Liver (tissue), 9 donors: ENCODE measurements around the gene ACOT7. TPM values are rescaled to one million over a fixed set of nuclear protein-coding genes. Genes with fewer than 3 reads are reported as not detected.

Experiments
- DNase-seq: peaks from one replicate; pipeline ENCODE4 v3.0.0-alpha.2; 2017; ENCODE audit warnings: low spot score
- H3K27ac ChIP-seq, 2 donors: one replicate each; pipeline ENCODE4 v1.7.0; 2013; ENCODE audit warnings: inconsistent platforms in 2 of 2, low read length in 2 of 2, control low read depth in 1 of 2, low read depth in 1 of 2, mild to moderate bottlenecking in 1 of 2
- H3K27me3 ChIP-seq, 4 donors: one replicate each; pipeline versions ENCODE4 v1.6.1 to v1.7.0; 2013; ENCODE audit warnings: low read length in 3 of 4, inconsistent platforms in 1 of 4, mild to moderate bottlenecking in 1 of 4, moderate library complexity in 1 of 4; ENCODE audit not compliant: control insufficient read depth in 4 of 4, insufficient read depth in 4 of 4
- H3K36me3 ChIP-seq, 4 donors: one replicate each; pipeline versions ENCODE4 v1.6.1 to v1.7.0; 2013; ENCODE audit warnings: low read length in 3 of 4, mild to moderate bottlenecking in 3 of 4, low read depth in 1 of 4, moderate library complexity in 1 of 4; ENCODE audit not compliant: control insufficient read depth in 4 of 4, insufficient read depth in 3 of 4
- H3K4me1 ChIP-seq, 4 donors: one replicate each; pipeline versions ENCODE4 v1.6.1 to v1.7.0; 2013; ENCODE audit warnings: low read length in 3 of 4, mild to moderate bottlenecking in 3 of 4, moderate library complexity in 1 of 4; ENCODE audit not compliant: control insufficient read depth in 4 of 4, insufficient read depth in 4 of 4
- H3K4me3 ChIP-seq, 3 donors: one replicate each; pipeline versions ENCODE4 v1.6.1 to v1.7.0; 2013; ENCODE audit warnings: low read length in 3 of 3, control low read depth in 1 of 3, low read depth in 1 of 3, mild to moderate bottlenecking in 1 of 3
- H3K9ac ChIP-seq, 2 donors: one replicate each; pipeline ENCODE4 v1.7.0; 2013; ENCODE audit warnings: low read length in 2 of 2, mild to moderate bottlenecking in 2 of 2, moderate library complexity in 2 of 2, control low read depth in 1 of 2, low read depth in 1 of 2
- H3K9me3 ChIP-seq, 4 donors: one replicate each; pipeline versions ENCODE4 v1.6.1 to v1.7.0; 2013; ENCODE audit warnings: low read length in 3 of 4; ENCODE audit not compliant: control insufficient read depth in 4 of 4
- ATF3 ChIP-seq: IDR thresholded peaks from 2 replicates; pipeline ENCODE4 v1.6.1; 2016; ENCODE audit warnings: antibody characterized with exemption
- CTCF ChIP-seq: fragments of 150-350 bp; IDR thresholded peaks from 2 replicates; pipeline ENCODE4 v1.5.1; 2017; ENCODE audit warnings: improper control_type of control experiment, low read depth, low read length; ENCODE audit not compliant: missing input control
- EGR1 ChIP-seq, 2 donors: IDR thresholded peaks; 2 replicates each; pipeline ENCODE4 v1.6.1; 2016 to 2018; ENCODE audit warnings: antibody characterized with exemption in 2 of 2, low read depth in 2 of 2
- FOXA1 ChIP-seq: IDR thresholded peaks from 2 replicates; pipeline ENCODE4 v1.6.1; 2016; ENCODE audit warnings: antibody characterized with exemption
- FOXA2 ChIP-seq: IDR thresholded peaks from 2 replicates; pipeline ENCODE4 v1.6.1; 2016; ENCODE audit warnings: antibody characterized with exemption
- GABPA ChIP-seq, 2 donors: IDR thresholded peaks in 1 of 2; conservative IDR thresholded peaks in 1 of 2; 2 replicates each; pipeline ENCODE4 v1.6.1; 2016; ENCODE audit warnings: antibody characterized with exemption in 2 of 2, mild to moderate bottlenecking in 1 of 2, moderate library complexity in 1 of 2
- HNF4A ChIP-seq, 2 donors: conservative IDR thresholded peaks; 2 replicates each; pipeline ENCODE4 v1.6.1; 2016; ENCODE audit warnings: antibody characterized with exemption in 2 of 2, mild to moderate bottlenecking in 2 of 2
- HNF4G ChIP-seq: IDR thresholded peaks from 2 replicates; pipeline ENCODE4 v1.6.1; 2016; ENCODE audit warnings: antibody characterized with exemption
- JUND ChIP-seq, 2 donors: IDR thresholded peaks; 2 replicates each; pipeline ENCODE4 v1.6.1; 2016; ENCODE audit warnings: antibody characterized with exemption in 2 of 2
- MAX ChIP-seq: IDR thresholded peaks from 2 replicates; pipeline ENCODE4 v1.6.1; 2016; ENCODE audit warnings: antibody characterized with exemption
- NR2F2 ChIP-seq: IDR thresholded peaks from 2 replicates; pipeline ENCODE4 v1.6.1; 2016; ENCODE audit warnings: antibody characterized with exemption
- RAD21 ChIP-seq, 2 donors: IDR thresholded peaks; 2 replicates each; pipeline ENCODE4 v1.6.1; 2016; ENCODE audit warnings: antibody characterized with exemption in 2 of 2, mild to moderate bottlenecking in 2 of 2
- REST ChIP-seq: IDR thresholded peaks from 2 replicates; pipeline ENCODE4 v1.6.1; 2016; ENCODE audit warnings: antibody characterized with exemption, mild to moderate bottlenecking
- RXRA ChIP-seq, 2 donors: IDR thresholded peaks; 2 replicates each; pipeline ENCODE4 v1.6.1; 2017 to 2018; ENCODE audit warnings: antibody characterized with exemption in 2 of 2, mild to moderate bottlenecking in 1 of 2
- SP1 ChIP-seq: IDR thresholded peaks from 2 replicates; pipeline ENCODE4 v1.6.1; 2018; ENCODE audit warnings: antibody characterized with exemption, mild to moderate bottlenecking
- TAF1 ChIP-seq: conservative IDR thresholded peaks from 2 replicates; pipeline ENCODE4 v1.6.1; 2016; ENCODE audit warnings: antibody characterized with exemption, mild to moderate bottlenecking
- YY1 ChIP-seq: IDR thresholded peaks from 2 replicates; pipeline ENCODE4 v1.6.1; 2016; ENCODE audit warnings: antibody characterized with exemption, mild to moderate bottlenecking
- ZBTB33 ChIP-seq: IDR thresholded peaks from 2 replicates; pipeline ENCODE4 v1.6.1; 2016; ENCODE audit warnings: antibody characterized with exemption
- WGBS: extraction: QIAGEN DNeasy Blood & Tissue Kit; methylation state at CpG from one replicate; pipeline ENCODE4 v1.1.7; 2013; 5-methylcytosine and 5-hydroxymethylcytosine counted together
- polyA plus RNA-seq, 2 donors: library from polyadenylated mRNA; stranded (reverse) in 1 of 2; unstranded in 1 of 2; fragments of 200-250 nt in 1 of 2; fragments of >200 nt in 1 of 2; fragmentation: Nextera tagmentation in 1 of 2; extraction: Ambion mirVana in 1 of 2; gene quantifications; one replicate each; pipeline versions ENCODE4 v1.2.1 to v1.2.3, GENCODE V29; 2013 to 2015
- total RNA-seq, 2 donors: library from RNA; depleted of rRNA; stranded (reverse); fragments of >200 nt; gene quantifications; one replicate each; pipeline ENCODE4 v1.2.3, GENCODE V29; 2014
- donor health status: healthy.
- donor health status: healthy.
- donor health status: healthy.
- donor health status: healthy.
- donor health status: healthy.

The ACOT7 gene
- total and polyA plus RNA-seq, 4 donors, result 8.7 to 14.4 (median 10.4) TPM

- TF ChIP-seq REST (no peak), HNF4A (conservative IDR thresholded peaks at IDR 0.05) (no peak), FOXA1 (no peak), RAD21 (IDR thresholded peaks at IDR 0.05) (no peak), SP1 (no peak), FOXA2 (no peak), ATF3 (no peak), YY1 (no peak), HNF4G (no peak), NR2F2 (no peak)
Measured at GRCh38 chr1:6273380-6273891, 120.1 kb downstream of the ACOT7 start (continued).

GRCh38 chr1:6272868-6273267 lies 120.7 kb downstream of the ACOT7 start:
- no peak for DNase-seq
- WGBS, result 92% methylated on average over 6 of the region's 6 CpGs

More at GRCh38 chr1:6272868-6273267, 120.7 kb downstream of the ACOT7 start:
- Histone ChIP-seq H3K4me3 (no peak overlapping the region), H3K27me3 (no peaks in the 10 kb centered on the region), H3K36me3 (no peaks in the 10 kb centered on the region), H3K9ac (no peak overlapping the region), H3K27ac (no peak overlapping the region), H3K4me1 (no peaks in the 10 kb centered on the region), H3K9me3 (no peaks in the 10 kb centered on the region)
- TF ChIP-seq RAD21 (IDR thresholded peaks at IDR 0.05), result no peak
- no peak for TF ChIP-seq MAX
- TF ChIP-seq JUND (IDR thresholded peaks at IDR 0.05), result no peak
- no peak for TF ChIP-seq FOXA2
- no peak for TF ChIP-seq FOXA1
- TF ChIP-seq SP1, result no peak
- TF ChIP-seq GABPA (IDR thresholded peaks at IDR 0.05 in 1 of 2, conservative IDR thresholded peaks at IDR 0.05 in 1 of 2), result no peak
- TF ChIP-seq HNF4A (conservative IDR thresholded peaks at IDR 0.05), result no peak
- no peak for TF ChIP-seq NR2F2
- no peak for TF ChIP-seq HNF4G
- TF ChIP-seq EGR1 (IDR thresholded peaks at IDR 0.05; ENCODE audit: low read depth in 2 of 2), result no peak
- TF ChIP-seq ZBTB33, result no peak
- no peak for TF ChIP-seq CTCF
- TF ChIP-seq YY1, result no peak
- TF ChIP-seq REST, result no peak
- no peak for TF ChIP-seq TAF1
- TF ChIP-seq ATF3, result no peak
- TF ChIP-seq RXRA (IDR thresholded peaks at IDR 0.05), result no peak
